ENCODE measurements around the gene CALHM3. TPM values are rescaled to one million over a fixed set of nuclear protein-coding genes. Genes with fewer than 3 reads are reported as not detected.

Gene CALHM3
- polyA plus RNA-seq, 10 donors: not detected

- peak; percentile 23 to 82 (median 27) for DNase-seq
Measured at GRCh38 chr10:103451091-103451813, 27.8 kb downstream of the CALHM3 start.

- no peak for DNase-seq
Measured at GRCh38 chr10:103450201-103450695, 28.8 kb downstream of the CALHM3 start.

- DNase-seq: no peak
Measured at GRCh38 chr10:103449208-103450144, 29.6 kb downstream of the CALHM3 start.

- peak in 2 of 3 donors; percentile 45 to 46 for DNase-seq
Measured at GRCh38 chr10:103448746-103449145, 30.3 kb downstream of the CALHM3 start.

GRCh38 chr10:103447187-103447586, 31.9 kb downstream of the CALHM3 start:
- no peak for DNase-seq

- DNase-seq: no peak
Measured at GRCh38 chr10:103445767-103446567, 33.1 kb downstream of the CALHM3 start.

GRCh38 chr10:103445366-103445765, 33.7 kb downstream of the CALHM3 start:
- DNase-seq: no peak

GRCh38 chr10:103444478-103444877, 34.6 kb downstream of the CALHM3 start:
- DNase-seq: no peak

GRCh38 chr10:103443475-103444185, 35.4 kb downstream of the CALHM3 start:
- no peak for DNase-seq

GRCh38 chr10:103442031-103442461, 37.0 kb downstream of the CALHM3 start:
- peak; percentile 10 to 45 (median 27) for DNase-seq

- DNase-seq: no peak
Measured at GRCh38 chr10:103441611-103442010, 37.4 kb downstream of the CALHM3 start.

GRCh38 chr10:103441206-103441605, 37.8 kb downstream of the CALHM3 start:
- no peak for DNase-seq

GRCh38 chr10:103440416-103440815, 38.6 kb downstream of the CALHM3 start:
- no peak for DNase-seq

GRCh38 chr10:103439776-103440175, 39.3 kb downstream of the CALHM3 start:
- DNase-seq: no peak

GRCh38 chr10:103433858-103434257, 45.2 kb downstream of the CALHM3 start:
- no peak for DNase-seq

GRCh38 chr10:103431902-103432301, 47.1 kb downstream of the CALHM3 start:
- DNase-seq: no peak

GRCh38 chr10:103429647-103430046, 49.4 kb downstream of the CALHM3 start:
- DNase-seq: no peak

- DNase-seq: no peak
Measured at GRCh38 chr10:103428989-103429643, 49.9 kb downstream of the CALHM3 start.

- DNase-seq: no peak
Measured at GRCh38 chr10:103427866-103428265, 51.2 kb downstream of the CALHM3 start.

- no peak for DNase-seq
Measured at GRCh38 chr10:103423748-103424147, 55.3 kb downstream of the CALHM3 start.

Measured in muscle of back (tissue), 11 donors.